Occipital lobe (tissue), 2 donors: ENCODE results near the gene MAB21L4. TPM values are rescaled to one million over a fixed set of nuclear protein-coding genes. Genes with fewer than 3 reads are reported as not detected.

ENCODE experiments used
- DNase-seq: peaks from one replicate; lab custom pipeline; 2025; lab: John Stamatoyannopoulos, UW
- total RNA-seq: library from RNA; depleted of rRNA; stranded (reverse); fragments of >200 nt; gene quantifications from one replicate; pipeline ENCODE4 v1.2.3, GENCODE V29; 2014

MAB21L4 gene
- total RNA-seq, 1 donor from 2014 or later, result not detected

DNA sequence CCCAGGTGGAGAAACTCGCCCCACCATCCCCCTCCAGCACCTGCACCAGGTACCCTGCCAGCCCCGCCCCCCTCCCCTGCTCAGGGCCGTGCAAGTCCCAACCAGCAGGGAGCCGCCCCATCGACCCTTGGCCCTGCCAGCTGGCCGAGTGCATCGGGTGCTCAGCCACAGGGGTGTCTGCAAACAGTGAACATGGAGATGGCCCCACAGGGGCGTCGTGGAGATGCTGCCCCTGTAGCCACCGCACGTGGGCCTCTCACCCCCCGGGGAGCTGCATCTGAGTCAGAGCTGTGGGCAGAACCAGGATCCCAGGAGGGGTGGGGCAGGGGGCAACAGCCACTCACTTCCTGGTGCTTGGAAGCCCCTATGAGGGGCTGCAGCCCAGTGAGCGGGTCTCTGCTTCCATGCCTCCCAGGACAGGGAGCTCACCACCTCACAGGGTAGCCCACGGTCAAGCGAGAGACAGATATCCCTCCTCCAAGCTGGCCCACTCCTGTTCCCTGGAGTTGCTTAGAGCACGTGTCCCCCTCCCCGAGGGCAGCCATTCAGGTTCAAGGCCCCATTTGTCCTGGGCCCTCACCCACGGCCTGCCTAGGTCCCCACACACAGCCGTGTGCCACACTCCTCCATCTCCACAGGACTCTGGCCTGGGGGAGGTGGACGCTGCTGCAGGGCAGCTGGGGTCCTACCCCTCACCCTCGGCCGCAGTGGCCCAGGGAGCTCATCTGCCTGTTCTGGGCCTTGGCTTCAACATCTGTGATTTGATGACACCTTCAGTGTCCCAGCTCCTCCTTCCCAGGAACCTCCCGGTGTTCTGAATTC, 1.1 kb upstream of the MAB21L4 start:
- no peak for DNase-seq

DNA sequence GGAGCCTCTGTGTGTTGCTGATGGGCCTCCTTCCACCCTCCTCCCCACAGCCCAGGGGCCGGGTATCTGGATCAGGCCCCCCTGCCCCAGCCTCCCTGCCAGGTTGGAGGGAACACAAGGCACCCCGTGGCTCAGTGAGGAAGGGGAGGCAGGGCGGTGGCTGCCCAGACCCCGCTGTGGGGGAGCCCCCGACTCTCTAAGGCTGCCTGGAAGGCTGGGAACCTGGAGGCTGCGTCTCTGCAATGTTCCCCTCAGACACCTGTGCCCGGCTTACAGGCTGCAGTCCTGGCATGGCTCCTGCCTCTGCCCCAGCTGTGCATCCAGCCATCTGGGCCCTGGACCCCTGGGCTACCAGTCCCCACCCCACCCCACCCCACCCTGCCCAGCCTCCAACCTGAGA, 438 bp upstream of the MAB21L4 start:
- no peak for DNase-seq

DNA sequence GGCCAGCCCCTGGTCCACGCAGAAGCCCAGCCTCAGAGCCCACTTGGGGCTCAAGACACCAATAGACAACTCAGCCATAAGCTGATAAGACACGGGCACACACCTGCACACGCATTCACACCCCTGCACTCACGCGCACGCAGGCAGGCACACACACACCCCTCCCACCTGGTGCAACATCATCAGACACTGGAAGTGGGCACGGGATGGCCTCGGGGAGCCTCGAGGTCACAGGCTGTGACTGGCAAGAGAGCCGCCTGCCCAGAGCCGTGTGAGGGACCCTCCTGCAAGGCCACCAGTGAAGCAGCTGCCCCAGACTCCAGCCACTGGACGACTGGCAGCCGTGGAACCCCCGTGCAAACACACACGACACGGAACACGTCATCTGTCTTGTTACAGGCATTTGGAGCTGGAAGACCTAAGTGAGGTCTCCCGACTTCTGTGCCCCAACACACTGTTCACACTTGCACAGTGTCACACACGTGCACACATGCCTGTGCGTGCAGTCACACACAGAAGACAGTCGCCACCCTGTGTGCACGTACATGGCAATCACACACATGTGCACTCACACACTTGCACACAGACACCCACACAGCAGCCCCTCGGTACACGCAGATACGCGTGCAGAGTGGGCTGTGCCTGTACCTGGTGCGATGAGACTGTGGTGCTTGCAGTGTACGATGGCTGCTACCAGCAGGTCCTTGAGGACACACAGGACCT, 959 bp downstream of the MAB21L4 start:
- no peak for DNase-seq

DNA sequence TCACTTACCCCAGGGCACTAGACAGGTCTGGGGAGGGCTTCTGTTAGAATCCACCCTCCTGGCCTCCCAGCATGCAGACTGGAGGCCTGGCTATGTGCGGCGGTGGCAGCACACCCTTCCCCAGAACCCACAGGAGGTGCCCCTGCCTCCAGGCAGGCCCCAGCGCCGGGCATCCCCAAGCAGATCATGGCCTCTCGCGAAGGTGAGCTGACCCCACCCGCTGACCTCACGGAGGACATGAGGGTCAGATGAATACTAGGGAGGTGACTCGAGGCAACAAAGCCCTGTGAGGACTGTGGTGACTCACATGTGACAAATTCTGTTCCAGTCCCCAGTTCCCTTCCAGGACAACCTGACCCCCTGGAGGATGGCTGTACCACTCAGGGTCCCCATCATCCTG, 1.9 kb downstream of the MAB21L4 start:
- DNase-seq, result no peak

DNA sequence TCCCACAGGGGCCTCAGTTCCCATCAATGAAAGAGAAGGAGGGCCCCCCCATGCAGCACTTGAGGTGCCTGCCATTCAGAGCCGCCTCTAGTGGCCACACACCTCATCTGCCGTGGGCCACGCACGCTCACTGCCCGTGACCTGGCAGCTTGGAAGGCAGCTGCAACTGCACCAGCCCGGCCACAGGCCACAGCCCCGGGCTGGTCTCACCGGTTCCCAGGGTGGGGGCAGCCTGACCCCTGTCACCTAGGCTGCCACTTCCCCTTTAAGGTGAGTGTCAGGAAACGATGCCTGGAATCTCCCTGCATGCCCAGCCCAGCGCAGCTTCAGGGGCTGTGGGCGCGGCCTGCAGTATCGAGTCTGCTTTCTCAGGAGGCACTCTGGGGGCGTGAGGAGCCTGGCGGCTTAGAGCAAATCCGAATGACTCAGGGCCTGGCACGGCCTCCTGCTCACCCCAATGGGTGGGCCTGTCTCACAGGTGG, 2.6 kb downstream of the MAB21L4 start:
- DNase-seq, result no peak

DNA sequence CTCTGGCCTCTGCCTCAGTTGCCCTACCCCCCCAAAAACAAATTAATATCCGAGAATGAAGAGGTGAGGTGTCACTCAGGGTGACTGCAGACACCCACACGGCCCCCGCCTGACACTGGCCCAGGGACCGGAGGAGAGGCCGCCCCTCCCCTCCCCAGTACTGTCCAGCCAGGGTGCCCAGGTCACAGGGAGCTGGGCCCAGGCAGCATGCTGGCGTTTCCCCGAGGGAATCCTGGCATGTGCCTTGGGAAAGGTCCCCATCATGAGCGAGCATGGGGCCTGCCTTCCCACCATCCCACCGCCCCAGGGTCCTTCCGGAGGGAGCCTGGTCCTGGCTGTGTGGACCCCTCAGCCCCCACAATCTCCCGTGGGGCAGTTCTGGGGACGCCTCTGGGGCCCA, 3.0 kb downstream of the MAB21L4 start:
- DNase-seq, result no peak

DNA sequence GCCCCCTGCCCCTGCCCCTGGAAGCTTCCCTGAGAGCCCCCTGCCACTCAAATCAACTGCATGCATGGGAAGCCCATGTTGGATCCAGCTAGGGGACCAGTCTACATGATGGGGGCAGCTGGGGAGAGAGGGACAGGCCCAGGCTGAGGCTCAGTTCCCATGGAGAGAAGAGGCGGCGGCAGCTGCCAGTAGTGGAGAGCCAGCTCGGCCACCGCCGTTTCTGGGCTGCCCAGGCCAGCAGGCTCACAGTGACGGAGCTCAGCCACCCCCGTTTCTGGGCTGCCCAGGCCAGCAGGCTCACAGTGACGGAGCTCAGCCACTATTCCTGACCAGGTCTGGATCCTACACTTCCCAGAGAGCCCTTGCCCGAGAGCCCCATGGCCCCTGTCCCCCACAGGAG, 3.6 kb downstream of the MAB21L4 start:
- no peak for DNase-seq

DNA sequence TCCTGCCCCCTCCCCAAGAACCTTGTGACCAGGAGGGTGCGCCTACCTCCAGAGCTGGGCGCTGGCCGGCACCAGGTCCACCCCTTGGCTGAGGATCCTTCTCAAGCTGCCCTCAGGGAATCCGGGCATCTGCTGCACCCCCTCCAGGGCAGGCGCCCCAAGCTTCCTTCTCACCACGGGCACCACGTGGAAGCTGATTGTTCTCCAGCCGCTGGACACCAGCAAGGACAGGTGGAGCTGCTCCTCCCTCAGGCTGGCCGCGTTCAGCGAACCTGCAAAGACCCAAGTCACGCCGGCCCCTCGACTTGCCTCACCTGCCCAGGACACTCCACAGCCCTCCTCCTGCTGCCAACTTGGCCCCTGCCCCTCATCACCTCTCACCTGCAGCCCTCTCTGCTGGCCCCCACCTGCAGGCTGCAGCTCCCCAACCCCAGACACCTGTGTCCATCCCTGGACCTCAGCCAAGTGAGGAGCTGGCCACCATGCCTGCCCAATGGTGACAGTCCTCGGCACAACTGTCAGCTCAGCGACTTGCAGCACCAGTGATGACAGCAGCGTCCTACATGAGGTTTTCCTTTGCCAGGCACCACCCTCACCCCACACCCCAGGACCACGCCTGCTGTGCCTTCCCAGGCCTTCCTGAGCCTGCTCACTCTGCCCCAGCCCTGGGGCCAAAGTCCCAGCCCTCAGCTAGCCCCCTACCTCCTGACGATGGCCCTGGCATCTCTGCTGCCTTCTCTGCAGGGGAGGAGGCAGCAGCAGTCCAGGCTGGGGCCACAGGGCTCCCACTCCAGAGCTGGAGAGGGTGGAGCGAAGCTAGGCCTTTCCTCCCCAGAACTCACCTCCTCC, 4.2 kb downstream of the MAB21L4 start:
- no peak for DNase-seq

DNA sequence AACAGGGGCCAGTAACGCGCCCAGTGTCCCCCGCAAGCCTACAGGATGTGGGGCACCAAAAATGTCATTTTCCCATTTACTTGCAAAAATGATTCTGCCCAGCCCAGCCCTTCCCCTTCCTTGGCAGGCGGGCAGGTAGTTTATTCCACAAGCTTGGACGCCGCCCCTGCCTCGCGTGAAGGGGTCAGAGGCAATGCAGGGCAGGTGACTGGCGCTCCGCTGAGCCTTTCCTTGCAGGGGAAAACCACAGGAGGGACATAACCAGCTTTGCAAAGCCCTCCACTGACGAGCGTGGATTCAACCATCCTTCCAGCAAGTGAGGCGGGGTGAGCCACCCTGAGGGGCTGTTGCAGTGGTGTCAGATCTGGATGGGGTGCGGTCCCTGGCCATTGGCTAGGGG, 5.3 kb downstream of the MAB21L4 start:
- DNase-seq, result no peak

DNA sequence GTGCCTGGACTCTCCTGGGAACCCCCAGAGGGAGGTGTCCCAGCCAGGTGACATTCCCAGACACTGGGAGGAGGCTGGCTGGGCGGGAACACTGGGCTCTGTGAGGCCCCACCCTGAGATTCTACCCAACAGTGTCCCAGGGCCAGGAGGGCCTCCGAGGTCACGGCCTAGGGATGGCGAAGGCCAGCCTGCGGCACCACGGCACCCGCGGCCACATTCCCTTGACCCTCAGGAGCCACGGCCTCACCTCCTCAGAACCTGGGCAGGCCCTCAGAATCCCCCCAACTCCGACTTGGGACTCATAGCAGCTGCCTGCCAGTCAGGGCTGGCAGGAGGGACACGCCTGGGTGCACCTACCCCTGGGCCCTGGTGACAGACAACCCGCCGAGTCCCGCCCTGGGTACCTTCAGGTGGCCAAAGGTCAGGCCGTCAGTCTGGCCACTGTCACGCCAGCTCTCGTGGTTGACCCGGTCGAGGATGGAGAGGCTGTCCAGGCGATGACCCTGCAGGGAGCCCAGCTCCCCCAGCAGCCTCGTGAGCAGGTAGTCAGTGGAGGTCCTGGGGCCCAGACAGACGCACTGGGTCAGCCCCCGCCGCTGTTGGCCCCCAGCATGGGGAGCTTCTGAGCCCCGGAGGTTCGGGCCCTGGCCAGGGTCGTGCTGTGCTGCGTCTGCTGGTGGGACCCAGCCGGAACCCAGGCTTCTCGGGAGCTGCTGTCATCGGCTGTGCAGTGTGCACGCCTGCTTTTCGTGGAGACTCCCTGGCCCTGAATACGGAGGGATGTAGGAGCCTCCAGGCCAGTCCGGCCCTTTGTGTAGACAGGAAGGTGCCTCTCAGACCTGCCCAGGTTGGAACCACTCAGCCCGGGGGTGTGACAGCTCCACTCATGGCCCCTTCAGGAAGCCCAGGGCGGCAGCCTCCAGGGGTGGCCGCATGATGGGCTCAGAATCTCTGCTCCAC, 6.1 kb downstream of the MAB21L4 start:
- DNase-seq, result no peak

DNA sequence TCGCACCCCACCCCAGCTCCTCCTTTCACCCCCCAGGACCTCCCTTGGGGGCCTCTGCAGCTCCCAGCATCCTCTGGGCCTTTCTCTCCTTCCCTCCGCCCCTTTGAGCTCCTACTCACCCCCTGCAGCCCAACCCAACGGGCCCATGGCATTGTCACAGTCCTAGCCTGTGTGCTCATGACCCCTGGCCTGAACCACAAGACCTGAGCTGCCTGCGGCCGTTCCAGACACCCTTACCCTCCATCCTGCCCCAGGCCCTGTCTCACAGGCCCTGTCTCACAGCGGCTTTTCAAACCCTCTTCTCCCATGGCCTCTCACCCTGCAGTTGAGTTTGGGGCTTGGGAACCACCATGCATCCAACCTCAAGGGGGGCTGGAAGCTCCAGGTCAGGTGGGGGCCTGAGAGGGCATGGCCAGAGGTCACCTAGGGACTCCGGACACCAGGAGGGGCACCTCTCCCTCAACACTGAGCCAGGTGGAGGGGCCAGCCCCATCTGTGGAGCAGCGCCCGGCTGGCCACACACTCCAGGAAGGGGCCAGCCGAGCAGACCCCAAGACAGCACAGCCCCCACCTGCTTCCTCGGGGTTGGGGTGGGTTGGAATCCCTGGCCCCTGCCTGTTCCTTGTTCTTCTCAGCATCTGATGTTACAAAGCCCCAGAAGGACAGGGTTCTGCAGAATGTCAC, 6.9 kb downstream of the MAB21L4 start:
- no peak for DNase-seq

DNA sequence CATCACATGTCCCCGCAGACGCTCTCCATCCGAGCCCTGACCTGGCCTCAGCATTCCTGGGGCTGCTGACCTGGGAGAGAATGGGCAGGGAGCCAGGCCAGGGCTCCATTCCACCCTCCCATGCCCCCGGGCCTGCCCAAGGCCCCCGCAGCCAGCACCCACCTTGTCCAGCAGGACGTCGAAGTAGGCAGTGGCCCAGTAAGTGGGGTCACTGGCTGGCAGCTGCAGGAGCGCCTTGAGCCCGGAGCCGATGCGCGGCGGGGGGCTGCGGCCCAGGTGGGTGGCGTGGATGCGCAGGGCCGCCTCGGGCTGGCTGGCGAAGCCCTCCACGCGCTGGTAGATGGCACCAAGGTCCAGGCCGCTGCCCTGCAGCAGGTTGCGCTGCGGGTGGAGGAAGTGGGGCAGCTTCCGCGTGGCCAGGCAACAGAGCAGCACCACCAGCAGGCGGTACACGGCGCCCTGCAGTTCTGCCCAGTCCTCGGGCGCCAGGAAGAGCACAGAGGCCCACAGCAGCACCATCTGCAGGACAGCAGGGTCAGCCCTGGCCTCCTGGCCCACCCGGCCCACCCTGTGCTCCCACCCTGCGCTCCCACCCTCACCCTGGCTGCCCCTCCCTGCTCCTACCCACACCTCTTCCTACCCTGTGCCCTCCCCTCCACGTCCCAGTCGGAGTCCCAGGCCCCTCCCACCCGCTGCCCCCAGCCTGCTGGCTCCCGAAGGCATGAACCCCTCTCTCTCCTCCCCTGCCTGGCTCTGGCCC, 7.6 kb downstream of the MAB21L4 start:
- no peak for DNase-seq

DNA sequence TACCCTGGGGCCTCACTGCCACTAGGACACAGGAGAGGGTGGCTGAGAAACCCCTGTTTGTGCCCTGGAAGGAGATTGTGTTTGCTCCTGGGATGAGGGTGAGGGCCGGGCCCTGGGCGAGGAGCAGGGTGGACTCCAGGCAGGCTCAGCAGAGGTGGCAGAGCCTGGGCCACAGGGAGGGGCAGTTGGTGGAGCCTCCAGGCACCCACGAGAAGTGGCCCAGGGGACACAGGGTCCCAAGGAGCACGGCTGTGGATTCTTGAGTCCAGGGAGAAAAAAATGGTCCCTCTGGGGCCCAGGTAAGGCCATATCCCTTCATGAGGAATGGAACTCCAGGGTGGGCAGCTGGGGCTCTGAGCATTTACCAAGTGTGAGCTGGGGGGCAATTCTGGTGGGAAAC, 8.3 kb downstream of the MAB21L4 start:
- DNase-seq, result no peak

DNA sequence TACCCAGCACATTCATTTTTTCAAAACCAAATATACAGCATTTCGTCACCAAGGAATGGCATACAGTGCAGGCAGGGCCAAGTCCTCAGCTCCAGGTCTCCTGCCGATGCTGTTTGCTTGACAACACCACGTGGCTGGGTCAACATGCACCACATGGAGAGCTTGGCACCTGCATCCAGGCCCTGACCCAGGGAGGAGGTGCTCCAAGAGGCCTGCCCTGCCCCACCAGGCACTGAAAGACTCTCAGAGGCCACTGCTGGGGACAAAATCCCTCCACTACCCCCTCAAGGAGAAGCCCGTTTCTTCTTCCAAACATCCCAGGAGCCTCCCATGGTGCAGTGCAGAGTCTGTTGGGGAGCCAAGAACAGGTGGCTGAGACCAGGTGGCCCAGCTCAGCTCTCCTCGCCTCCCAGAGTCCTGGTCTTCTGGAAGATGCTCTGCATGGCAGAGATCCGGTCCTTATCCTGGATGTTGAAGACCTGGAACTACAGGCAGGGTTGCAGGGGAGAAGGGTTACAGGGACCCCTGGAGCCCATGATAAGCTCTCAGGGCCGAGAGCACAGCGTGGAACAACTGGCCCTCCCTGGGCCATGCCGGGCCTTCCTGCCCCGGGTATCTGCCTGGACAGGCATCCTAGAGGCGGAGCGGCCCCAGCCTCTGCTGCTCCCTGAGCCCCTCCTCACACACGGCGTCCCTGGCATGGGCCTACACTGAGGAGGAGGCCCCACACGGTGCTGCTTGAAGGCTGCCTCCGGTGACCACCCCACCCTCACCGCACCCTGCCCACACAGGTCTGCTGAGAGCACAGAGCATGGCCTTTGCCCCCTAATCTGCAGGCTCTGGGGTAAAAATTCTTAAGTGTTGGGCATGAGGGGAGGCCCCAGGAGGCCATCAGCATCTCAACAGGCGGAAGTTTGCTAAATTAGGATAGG, 9.0 kb downstream of the MAB21L4 start:
- DNase-seq, result no peak

DNA sequence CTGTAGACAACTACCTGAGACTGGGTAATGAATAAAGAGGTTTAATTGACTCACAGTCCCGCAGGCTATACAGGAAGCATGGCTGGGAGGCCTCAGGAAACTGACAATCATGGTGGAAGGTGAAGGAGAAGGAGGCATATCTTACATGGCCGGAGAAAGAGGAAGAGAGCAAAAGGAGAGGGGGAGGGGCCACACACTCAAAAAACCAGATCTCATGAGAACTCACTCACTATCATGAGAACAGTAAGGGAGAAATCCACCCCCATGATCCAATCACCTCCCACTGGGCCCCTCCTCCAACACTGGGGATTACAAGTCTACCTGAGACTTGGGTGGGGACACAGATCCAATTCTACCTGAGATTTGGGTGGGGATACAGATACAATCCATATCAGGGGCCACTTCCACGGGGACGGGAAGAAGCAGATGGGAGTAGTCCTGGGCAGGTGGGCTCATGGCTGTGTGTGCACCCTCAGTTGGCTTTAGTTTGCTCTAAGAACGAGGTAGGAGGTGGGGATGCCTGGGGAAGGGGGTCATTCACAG, 9.9 kb downstream of the MAB21L4 start:
- no peak for DNase-seq

DNA sequence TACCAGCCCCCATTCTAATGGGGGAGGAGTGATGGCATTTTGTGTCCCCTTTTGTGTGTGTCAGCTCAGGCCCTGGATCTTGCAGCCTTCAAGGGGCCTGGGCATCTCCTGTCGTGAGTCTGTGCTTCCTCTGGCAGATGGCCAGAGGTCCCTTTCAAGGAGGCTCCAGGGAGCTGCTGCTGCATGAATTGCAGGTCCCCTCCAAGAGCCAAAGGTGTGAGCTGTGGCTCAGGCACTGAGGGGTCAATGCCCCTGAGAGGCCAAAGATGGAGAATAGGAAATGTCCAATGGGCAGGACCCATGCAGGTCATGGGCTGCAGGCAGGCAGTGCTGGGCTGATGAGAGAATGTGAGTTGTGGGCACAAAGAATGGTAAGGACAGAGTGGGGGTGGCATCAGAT, 10.4 kb downstream of the MAB21L4 start:
- DNase-seq, result no peak

DNA sequence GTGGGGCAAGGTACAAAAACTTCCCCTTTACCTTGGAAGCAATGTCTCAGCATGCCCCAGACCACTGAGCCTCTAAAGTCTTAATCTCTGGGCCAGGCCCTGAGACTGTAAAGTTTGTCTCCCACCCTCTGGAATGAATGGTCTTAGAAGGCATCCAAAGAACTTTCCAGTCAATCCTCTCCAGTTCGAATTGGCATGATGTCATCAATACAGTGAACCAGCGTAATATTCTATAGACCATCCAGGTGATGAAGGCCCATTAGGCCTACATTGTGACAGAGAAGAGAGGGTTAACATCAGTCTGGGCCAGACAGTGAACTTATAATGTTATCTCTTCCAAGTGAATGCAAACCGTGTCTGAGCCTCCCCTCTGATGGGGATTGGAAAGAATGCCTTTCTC, 11.2 kb downstream of the MAB21L4 start:
- DNase-seq, result no peak

DNA sequence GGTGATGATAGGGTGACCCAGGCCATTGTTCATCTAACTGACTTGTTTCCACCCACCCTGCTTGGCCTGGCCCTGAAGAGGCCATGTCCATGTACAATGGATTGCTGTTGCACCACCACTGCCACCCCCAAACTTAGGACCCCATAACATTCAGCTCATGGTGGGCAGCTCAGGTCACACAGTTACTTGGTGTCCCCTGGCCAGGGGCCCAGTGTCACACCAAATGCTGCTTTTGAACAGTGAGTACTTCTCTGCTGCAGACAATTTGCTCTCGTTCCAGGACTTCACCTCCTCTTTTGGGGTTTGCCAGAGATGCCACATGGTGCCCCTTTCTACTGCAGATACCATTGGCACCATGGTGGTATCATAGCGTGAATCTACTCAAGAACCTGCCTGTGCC, 11.7 kb downstream of the MAB21L4 start:
- no peak for DNase-seq
